Transverse colon (tissue), 4 donors: ENCODE results near the gene YEATS2.

ENCODE experiments used
- EP300 ChIP-seq: sonication (generic); formaldehyde crosslinking; IDR thresholded peaks from one replicate; pipeline ENCODE4 v1.6.1; 2017; ENCODE audit warnings: antibody characterized with exemption, low read depth
- POLR2A ChIP-seq: fragments of 450-650 bp; IDR thresholded peaks from one replicate; pipeline ENCODE4 v1.6.1; 2016; ENCODE audit warnings: antibody characterized with exemption, mild to moderate bottlenecking, moderate library complexity
- POLR2AphosphoS5 ChIP-seq, 3 donors: sonication (generic); formaldehyde crosslinking; IDR thresholded peaks; one replicate each; pipeline ENCODE4 v1.6.1; 2016; ENCODE audit warnings: antibody characterized with exemption in 3 of 3
- TF ChIP-seq, protein P1 (sequence below), 5 experiments: fragments of 200-600 bp in 3 of 5; fragments of 450-650 bp in 2 of 5; sonication (generic) in 3 of 5; IDR thresholded peaks; 1 replicate in 2 of 5; 2 replicates in 3 of 5; pipeline ENCODE4 v1.5.1; 2016 to 2017; ENCODE audit warnings: antibody characterized with exemption in 5 of 5, inconsistent platforms in 3 of 5, mild to moderate bottlenecking in 2 of 5, moderate library complexity in 1 of 5

DNA sequence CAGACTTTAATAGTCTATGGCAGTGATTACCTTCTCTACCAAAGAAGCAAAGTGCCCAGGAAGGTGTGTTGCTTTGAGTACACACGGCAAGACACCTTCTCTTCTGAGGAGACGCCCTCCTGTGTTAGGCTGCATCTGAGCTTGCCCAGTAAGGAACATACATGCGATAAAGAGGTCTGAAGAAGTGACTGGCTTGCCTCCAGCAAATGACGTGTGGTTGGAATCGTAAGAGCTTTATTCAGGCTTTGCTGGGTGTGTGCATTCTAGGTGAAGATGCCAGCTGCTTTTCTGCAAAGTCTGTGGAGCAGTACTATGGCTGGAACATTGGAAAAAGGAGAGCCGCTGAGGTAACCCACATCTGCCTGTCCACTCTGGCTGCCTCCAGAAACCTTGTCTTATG, 105.4 kb downstream of the YEATS2 start:
- TF ChIP-seq POLR2AphosphoS5 (IDR thresholded peaks at IDR 0.05) = no peak
- TF ChIP-seq, protein P1, sequence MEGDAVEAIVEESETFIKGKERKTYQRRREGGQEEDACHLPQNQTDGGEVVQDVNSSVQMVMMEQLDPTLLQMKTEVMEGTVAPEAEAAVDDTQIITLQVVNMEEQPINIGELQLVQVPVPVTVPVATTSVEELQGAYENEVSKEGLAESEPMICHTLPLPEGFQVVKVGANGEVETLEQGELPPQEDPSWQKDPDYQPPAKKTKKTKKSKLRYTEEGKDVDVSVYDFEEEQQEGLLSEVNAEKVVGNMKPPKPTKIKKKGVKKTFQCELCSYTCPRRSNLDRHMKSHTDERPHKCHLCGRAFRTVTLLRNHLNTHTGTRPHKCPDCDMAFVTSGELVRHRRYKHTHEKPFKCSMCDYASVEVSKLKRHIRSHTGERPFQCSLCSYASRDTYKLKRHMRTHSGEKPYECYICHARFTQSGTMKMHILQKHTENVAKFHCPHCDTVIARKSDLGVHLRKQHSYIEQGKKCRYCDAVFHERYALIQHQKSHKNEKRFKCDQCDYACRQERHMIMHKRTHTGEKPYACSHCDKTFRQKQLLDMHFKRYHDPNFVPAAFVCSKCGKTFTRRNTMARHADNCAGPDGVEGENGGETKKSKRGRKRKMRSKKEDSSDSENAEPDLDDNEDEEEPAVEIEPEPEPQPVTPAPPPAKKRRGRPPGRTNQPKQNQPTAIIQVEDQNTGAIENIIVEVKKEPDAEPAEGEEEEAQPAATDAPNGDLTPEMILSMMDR (IDR thresholded peaks at IDR 0.05) = no peak
- TF ChIP-seq POLR2A = no peak
- no peak for TF ChIP-seq EP300
